GM12872 (cell line): ENCODE results near the gene ZNF462.

Experiments used
- CTCF ChIP-seq: IDR thresholded peaks from 3 replicates; pipeline ENCODE4 v1.5.1; 2011; ENCODE audit warnings: low read depth, mild to moderate bottlenecking, low read length, moderate library complexity; ENCODE audit not compliant: insufficient read depth

The ZNF462 gene

DNA sequence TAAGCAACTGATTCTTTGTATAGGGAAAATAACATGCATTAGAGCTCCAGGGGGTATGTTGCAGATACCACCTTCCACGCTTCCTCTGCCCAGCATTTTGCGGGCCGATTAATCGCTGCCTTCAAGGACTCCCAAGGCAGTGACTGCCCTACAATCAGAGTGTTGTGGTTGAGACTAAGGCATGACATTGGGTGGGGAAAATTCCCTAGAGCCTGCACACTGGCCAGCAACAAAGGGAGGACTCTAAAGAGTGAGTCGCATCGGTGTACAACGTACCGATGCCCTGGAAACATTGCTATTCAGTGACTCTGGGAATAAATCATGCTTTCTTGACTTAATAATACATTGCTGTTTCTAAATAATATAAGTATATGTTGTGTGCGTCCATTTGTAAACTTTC is 119.7 kb downstream of the ZNF462 start:
- TF ChIP-seq CTCF = no peak

DNA sequence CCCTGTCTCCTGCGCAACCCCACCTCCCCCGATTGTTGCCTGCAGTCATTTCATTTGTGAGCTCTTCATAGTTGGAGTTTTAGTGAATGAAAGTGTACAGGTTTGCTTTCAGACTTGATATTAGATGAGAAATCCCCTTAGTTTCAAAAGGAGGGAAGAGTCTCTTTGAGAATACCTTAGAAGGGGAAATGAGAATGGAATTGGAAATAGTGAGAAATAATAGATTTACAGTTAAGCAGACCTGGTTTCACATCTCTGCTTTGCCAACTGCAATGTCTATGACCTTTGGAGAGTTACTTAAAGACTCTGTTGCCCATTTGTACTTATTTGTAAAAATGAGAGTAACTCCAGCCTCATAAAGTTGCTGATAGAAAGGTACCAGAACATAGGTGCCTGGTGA is 120.4 kb downstream of the ZNF462 start:
- TF ChIP-seq CTCF = no peak

- no peak for TF ChIP-seq CTCF
These were observed 129.2 kb downstream of the ZNF462 start for GRCh38 chr9:106992186-106992585.

DNA sequence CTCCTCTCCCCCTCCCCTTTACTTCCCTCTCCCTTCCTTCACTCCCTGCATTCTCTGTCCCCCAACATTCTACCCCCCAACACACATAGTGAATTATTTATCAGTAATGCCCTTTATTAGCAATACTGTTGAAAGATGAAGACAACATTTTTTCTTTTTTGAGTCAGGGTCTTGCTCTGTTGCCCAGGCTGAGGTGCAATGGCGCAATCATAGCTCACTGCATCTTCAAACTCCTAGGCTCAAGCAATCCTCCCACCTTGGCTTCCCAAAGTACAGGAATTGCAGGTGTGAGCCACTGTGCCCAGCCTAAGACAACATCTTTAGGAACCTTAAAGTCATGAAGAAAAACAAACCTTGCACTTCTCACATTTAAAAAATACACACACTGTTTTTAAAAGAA is 130.6 kb downstream of the ZNF462 start:
- TF ChIP-seq CTCF = no peak

GRCh38 chr9:106994463-106994862 is 131.5 kb downstream of the ZNF462 start:
- TF ChIP-seq CTCF = no peak

- TF ChIP-seq CTCF = no peak
These were observed 137.3 kb downstream of the ZNF462 start for GRCh38 chr9:107000218-107000617.

DNA sequence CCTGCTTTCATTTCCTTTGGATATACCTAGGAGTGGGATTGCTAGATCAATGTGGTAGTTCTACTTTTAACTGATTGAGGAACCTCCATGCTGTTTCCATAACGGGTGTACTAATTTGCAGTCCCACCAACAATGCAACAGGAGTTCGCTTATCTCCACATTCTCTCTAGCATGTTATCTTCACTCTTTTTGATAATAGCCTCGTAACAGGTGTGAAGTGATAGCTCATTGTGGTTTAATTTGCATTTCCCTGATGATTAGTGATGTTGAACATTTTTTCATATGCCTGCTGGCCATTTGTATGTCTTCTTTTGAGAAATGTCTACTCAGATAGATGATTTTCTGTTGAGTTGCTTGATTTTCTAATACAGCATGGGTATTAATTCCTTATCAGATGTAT is 142.2 kb downstream of the ZNF462 start:
- TF ChIP-seq CTCF = no peak

DNA sequence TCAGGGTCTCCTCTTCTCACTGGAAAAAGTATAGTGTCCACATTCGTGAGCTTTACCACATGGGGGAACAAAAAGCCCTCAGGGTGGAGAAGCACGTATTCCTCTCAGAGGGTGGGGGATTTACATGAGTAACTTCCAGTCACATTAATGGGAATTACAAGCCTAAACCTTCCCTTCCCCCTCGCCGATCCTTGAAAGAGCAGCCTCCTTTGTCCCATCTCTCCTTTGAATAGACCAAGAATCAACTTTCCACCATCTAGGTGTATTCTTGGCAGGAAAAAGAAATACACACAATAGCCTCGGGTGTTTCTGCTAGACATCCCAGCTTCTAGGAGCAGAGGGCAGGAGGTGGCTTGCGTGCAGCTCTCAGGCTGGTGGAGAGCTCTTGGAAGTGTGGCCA is 144.4 kb downstream of the ZNF462 start:
- no peak for TF ChIP-seq CTCF
